ENCODE data around the gene MGAT5B.

DNA sequence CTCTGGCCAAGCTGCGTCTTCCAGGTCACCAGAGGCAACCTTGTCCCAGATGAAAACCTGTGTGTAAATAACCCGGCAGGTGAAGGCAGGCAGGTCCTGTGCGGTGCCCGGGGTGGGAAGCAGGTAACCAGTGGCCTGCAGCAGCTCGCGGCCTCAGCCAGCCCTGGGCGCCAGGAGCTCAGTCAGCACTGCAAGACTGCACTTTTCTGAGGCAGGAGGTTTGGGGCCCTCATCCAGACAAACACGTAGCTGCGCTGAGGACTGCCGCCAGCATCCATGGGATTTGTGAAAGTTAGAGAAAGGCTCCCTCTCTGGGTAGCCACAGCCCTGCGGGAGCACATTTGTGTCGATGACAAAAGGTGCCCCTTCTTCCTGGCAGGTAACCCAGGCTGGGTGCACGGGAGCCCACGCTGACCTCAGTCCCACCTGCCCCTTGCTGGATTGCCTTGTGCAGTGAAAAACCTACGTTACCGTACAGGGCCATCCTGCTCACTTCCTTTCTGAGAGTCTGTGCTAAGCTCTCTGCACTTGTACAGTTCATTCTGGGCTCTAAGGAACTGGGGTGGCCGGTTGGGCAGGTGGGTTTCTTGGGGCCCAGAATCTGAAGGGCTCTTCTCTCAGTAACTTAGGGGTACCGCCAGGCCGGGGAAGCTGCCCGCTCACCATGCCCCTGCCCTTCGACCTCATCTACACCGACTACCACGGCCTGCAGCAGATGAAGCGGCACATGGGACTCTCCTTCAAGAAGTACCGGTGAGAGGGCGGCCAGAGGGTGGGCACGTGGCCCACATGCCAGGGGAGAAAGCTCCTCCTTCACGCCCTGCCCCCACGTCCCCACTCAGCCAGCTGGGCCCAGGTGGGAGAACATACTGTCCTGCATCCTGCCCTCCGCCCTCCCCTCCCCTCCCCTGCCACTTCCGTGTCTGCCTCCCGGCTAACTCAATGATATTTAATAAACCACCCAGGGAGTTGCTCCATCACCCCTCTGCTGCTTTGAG is 56.4 kb downstream of the MGAT5B start:
- no peak for TF ChIP-seq POLR2A (IDR thresholded peaks at IDR 0.05)
- TF ChIP-seq, protein P1, sequence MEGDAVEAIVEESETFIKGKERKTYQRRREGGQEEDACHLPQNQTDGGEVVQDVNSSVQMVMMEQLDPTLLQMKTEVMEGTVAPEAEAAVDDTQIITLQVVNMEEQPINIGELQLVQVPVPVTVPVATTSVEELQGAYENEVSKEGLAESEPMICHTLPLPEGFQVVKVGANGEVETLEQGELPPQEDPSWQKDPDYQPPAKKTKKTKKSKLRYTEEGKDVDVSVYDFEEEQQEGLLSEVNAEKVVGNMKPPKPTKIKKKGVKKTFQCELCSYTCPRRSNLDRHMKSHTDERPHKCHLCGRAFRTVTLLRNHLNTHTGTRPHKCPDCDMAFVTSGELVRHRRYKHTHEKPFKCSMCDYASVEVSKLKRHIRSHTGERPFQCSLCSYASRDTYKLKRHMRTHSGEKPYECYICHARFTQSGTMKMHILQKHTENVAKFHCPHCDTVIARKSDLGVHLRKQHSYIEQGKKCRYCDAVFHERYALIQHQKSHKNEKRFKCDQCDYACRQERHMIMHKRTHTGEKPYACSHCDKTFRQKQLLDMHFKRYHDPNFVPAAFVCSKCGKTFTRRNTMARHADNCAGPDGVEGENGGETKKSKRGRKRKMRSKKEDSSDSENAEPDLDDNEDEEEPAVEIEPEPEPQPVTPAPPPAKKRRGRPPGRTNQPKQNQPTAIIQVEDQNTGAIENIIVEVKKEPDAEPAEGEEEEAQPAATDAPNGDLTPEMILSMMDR (IDR thresholded peaks at IDR 0.05): no peak
- TF ChIP-seq EP300 (IDR thresholded peaks at IDR 0.05): no peak
- no peak for TF ChIP-seq POLR2AphosphoS5 (IDR thresholded peaks at IDR 0.05)

Measured in stomach (tissue), 4 donors.